Neural crest cell (in vitro differentiated cells): ENCODE data around the gene MRM2. TPM values are rescaled to one million over a fixed set of nuclear protein-coding genes. Genes with fewer than 3 reads are reported as not detected.

Experiments
- DNase-seq: peaks from one replicate; pipeline ENCODE4 v3.0.0; 2021; ENCODE audit warnings: low read depth, mixed read lengths, low spot score
- H3K27ac Mint-ChIP-seq: one replicate; pipeline ENCODE4 v1.8.0; 2021; ENCODE audit warnings: mild to moderate bottlenecking, mixed read lengths; ENCODE audit not compliant: unreplicated experiment
- H3K27me3 Mint-ChIP-seq: 2 replicates; pipeline ENCODE4 v1.8.0; 2021; ENCODE audit warnings: low read depth, mild to moderate bottlenecking, mixed read lengths
- H3K36me3 Mint-ChIP-seq: 2 replicates; pipeline ENCODE4 v1.8.0; 2021; ENCODE audit warnings: low read depth, mild to moderate bottlenecking, mixed read lengths
- H3K4me1 Mint-ChIP-seq: 2 replicates; pipeline ENCODE4 v1.8.0; 2021; ENCODE audit warnings: mixed read lengths
- H3K4me3 Mint-ChIP-seq: one replicate; pipeline ENCODE4 v1.8.0; 2021; ENCODE audit warnings: mild to moderate bottlenecking, mixed read lengths
- H3K9me3 Mint-ChIP-seq: 2 replicates; pipeline ENCODE4 v1.8.0; 2021; ENCODE audit warnings: mixed read lengths
- CTCF ChIP-seq: fragments of 200-600 bp; sonication (generic); conservative IDR thresholded peaks from 2 replicates; pipeline ENCODE4 v1.5.0; 2021; ENCODE audit warnings: antibody characterized with exemption, mild to moderate bottlenecking
- total RNA-seq: library from RNA; stranded (reverse); gene quantifications from 2 replicates; pipeline ENCODE4 v1.2.1, GENCODE V29; 2021

The MRM2 gene
- total RNA-seq, 1 donor from 2014 or later, result 48.5 TPM

GRCh38 chr7:2266911-2267310 lies 24.9 kb upstream of the MRM2 start:
- peaks cover 14% of the 10 kb centered on the region for H3K4me1 Mint-ChIP-seq
- no peak for DNase-seq
- peaks cover 12% of the 10 kb centered on the region for H3K36me3 Mint-ChIP-seq
- H3K9me3 Mint-ChIP-seq, result no peaks in the 10 kb centered on the region
- H3K27me3 Mint-ChIP-seq, result no peaks in the 10 kb centered on the region
- no peak overlapping the region for H3K4me3 Mint-ChIP-seq
- TF ChIP-seq CTCF, result no peak
- H3K27ac Mint-ChIP-seq, result no peak overlapping the region

GRCh38 chr7:2264158-2264557 lies 22.2 kb upstream of the MRM2 start:
- H3K27me3 Mint-ChIP-seq, result no peaks in the 10 kb centered on the region
- H3K27ac Mint-ChIP-seq, result no peak overlapping the region
- H3K9me3 Mint-ChIP-seq, result no peaks in the 10 kb centered on the region
- no peak overlapping the region for H3K4me3 Mint-ChIP-seq
- no peak for TF ChIP-seq CTCF
- no peak for DNase-seq
- H3K4me1 Mint-ChIP-seq, result peaks cover 7% of the 10 kb centered on the region
- peaks cover 13% of the 10 kb centered on the region for H3K36me3 Mint-ChIP-seq

- Mint-ChIP-seq H3K36me3 (peaks cover 11% of the 10 kb centered on the region), H3K4me3 (no peak overlapping the region), H3K27me3 (no peaks in the 10 kb centered on the region), H3K9me3 (no peaks in the 10 kb centered on the region), H3K27ac (no peak overlapping the region), H3K4me1 (peaks cover 5% of the 10 kb centered on the region)
- TF ChIP-seq CTCF, result no peak
- DNase-seq, result no peak
Measured at GRCh38 chr7:2263176-2263575, 21.2 kb upstream of the MRM2 start.

GRCh38 chr7:2261611-2262010 lies 19.6 kb upstream of the MRM2 start:
- Mint-ChIP-seq H3K4me1 (peaks cover under 1% of the 10 kb centered on the region), H3K4me3 (no peak overlapping the region), H3K27me3 (no peaks in the 10 kb centered on the region), H3K36me3 (peaks cover 6% of the 10 kb centered on the region), H3K27ac (no peak overlapping the region), H3K9me3 (no peaks in the 10 kb centered on the region)
- no peak for DNase-seq
- TF ChIP-seq CTCF, result no peak

- no peak for TF ChIP-seq CTCF
- Mint-ChIP-seq H3K4me3 (no peak overlapping the region), H3K27me3 (no peaks in the 10 kb centered on the region), H3K9me3 (no peaks in the 10 kb centered on the region), H3K36me3 (peaks cover 6% of the 10 kb centered on the region), H3K27ac (no peak overlapping the region), H3K4me1 (no peaks in the 10 kb centered on the region)
- DNase-seq, result no peak
Measured at GRCh38 chr7:2260820-2261219, 18.8 kb upstream of the MRM2 start.

- no peak for TF ChIP-seq CTCF
- peaks cover 6% of the 10 kb centered on the region for H3K36me3 Mint-ChIP-seq
- H3K27ac Mint-ChIP-seq, result no peak overlapping the region
- no peaks in the 10 kb centered on the region for H3K4me1 Mint-ChIP-seq
- no peak for DNase-seq
- no peaks in the 10 kb centered on the region for H3K27me3 Mint-ChIP-seq
- H3K4me3 Mint-ChIP-seq, result no peak overlapping the region
- H3K9me3 Mint-ChIP-seq, result no peaks in the 10 kb centered on the region
Measured at GRCh38 chr7:2259480-2259879, 17.5 kb upstream of the MRM2 start.
